A549 (cell line): ENCODE results near the gene PSMD7. TPM values are rescaled to one million over a fixed set of nuclear protein-coding genes. Genes with fewer than 3 reads are reported as not detected.

Experiments used
- ATAC-seq, 2 experiments: fragments of 200-7000 bp in 1 of 2; fragments of >200 bp in 1 of 2; cut with Nextera tagmentation in 1 of 2; cut with Tn5 transposase in 1 of 2; 3 replicates each; pipeline versions ENCODE4 v1.8.0 to v1.9.1; 2018 to 2020; ENCODE audit warnings: mild to moderate bottlenecking in 1 of 2, moderate library complexity in 1 of 2
- CTCF ChIA-PET: fragments of 300-600 bp; sonication (Branson Sonifier 250); formaldehyde crosslinking; extraction: SDS; loops from one replicate; lab custom pipeline; 2021; ENCODE audit warnings: antibody characterized with exemption, inconsistent platforms; lab: Yijun Ruan, JAX
- POLR2A ChIA-PET: fragments of 350-600 bp; formaldehyde crosslinking; extraction: SDS; loops from one replicate; lab custom pipeline; 2021; ENCODE audit warnings: antibody characterized with exemption, inconsistent platforms; lab: Yijun Ruan, JAX
- DNase-seq, 2 experiments: peaks; one replicate each; pipeline versions ENCODE4 v3.0.0 to v3.0.0-alpha.2; 2011 to 2016; ENCODE audit warnings: low read depth in 1 of 2, low spot score in 1 of 2
- FAIRE-seq: peaks from 2 replicates; lab custom pipeline; 2011; peaks lifted over from hg19 to GRCh38; lab: Jason Lieb, UNC
- H3K27ac ChIP-seq, 2 experiments: fragments of >200 bp; sonication (Bioruptor Twin); formaldehyde crosslinking; 3 replicates each; pipeline ENCODE4 v1.5.1; 2016 to 2017
- H3K4me1 ChIP-seq: fragments of >200 bp; sonication (Bioruptor Twin); formaldehyde crosslinking; 3 replicates; pipeline ENCODE4 v1.6.1; 2016
- H3K4me2 ChIP-seq: fragments of >200 bp; sonication (Bioruptor Twin); formaldehyde crosslinking; 3 replicates; pipeline ENCODE4 v1.6.1; 2016
- H3K4me3 ChIP-seq: fragments of >200 bp; sonication (Bioruptor Twin); formaldehyde crosslinking; 3 replicates; pipeline ENCODE4 v1.5.1; 2016
- H3K9me3 ChIP-seq: fragments of >200 bp; sonication (Bioruptor Twin); formaldehyde crosslinking; 3 replicates; pipeline ENCODE4 v1.6.1; 2016
- ATOH8 ChIP-seq: fragments of 250-450 bp; sonication (Bioruptor Pico); IDR thresholded peaks from 2 replicates; pipeline ENCODE4 v1.5.0; 2020; ENCODE audit warnings: low read depth, mild to moderate bottlenecking, moderate library complexity
- CTCF ChIP-seq: fragments of >200 bp; sonication (Bioruptor Twin); formaldehyde crosslinking; IDR thresholded peaks from 3 replicates; pipeline ENCODE4 v1.5.1; 2016
- ESRRA ChIP-seq: fragments of 150-350 bp; IDR thresholded peaks from 2 replicates; pipeline ENCODE4 v1.6.1; 2014; ENCODE audit warnings: mild to moderate bottlenecking, low read length, borderline replicate concordance
- FOSB ChIP-seq: fragments of 250-450 bp; sonication (Bioruptor Pico); IDR thresholded peaks from 2 replicates; pipeline ENCODE4 v1.5.0; 2020; ENCODE audit warnings: mild to moderate bottlenecking, moderate library complexity
- FOSL2 ChIP-seq, 2 experiments: fragments of 450-650 bp in 1 of 2; fragments of >200 bp in 1 of 2; sonication (Bioruptor Twin) in 1 of 2; formaldehyde crosslinking; IDR thresholded peaks; 2 replicates each; pipeline versions ENCODE4 v1.5.0 to v1.6.1; 2016 to 2020; ENCODE audit warnings: mild to moderate bottlenecking in 1 of 2, moderate library complexity in 1 of 2
- GATA3 ChIP-seq: IDR thresholded peaks from 2 replicates; pipeline ENCODE4 v1.6.1; 2012; ENCODE audit warnings: borderline replicate concordance
- HMGXB4 ChIP-seq: fragments of 250-450 bp; sonication (Bioruptor Pico); IDR thresholded peaks from 2 replicates; pipeline ENCODE4 v1.5.0; 2021; ENCODE audit warnings: mild to moderate bottlenecking, moderate library complexity, borderline replicate concordance
- JUN ChIP-seq, 2 experiments: fragments of >200 bp; sonication (Bioruptor Twin); formaldehyde crosslinking; IDR thresholded peaks; 2 replicates in 1 of 2; 3 replicates in 1 of 2; pipeline ENCODE4 v1.6.1; 2016 to 2017
- JUNB ChIP-seq: fragments of >200 bp; sonication (Bioruptor Twin); formaldehyde crosslinking; IDR thresholded peaks from 2 replicates; pipeline ENCODE4 v1.6.1; 2016
- MAFK ChIP-seq: fragments of 450-650 bp; IDR thresholded peaks from 2 replicates; pipeline ENCODE4 v1.6.1; 2014; ENCODE audit not compliant: partially characterized antibody
- MAZ ChIP-seq: fragments of 150-350 bp; IDR thresholded peaks from 2 replicates; pipeline ENCODE4 v1.6.1; 2014; ENCODE audit warnings: antibody characterized with exemption, low read depth, low read length, borderline replicate concordance
- MYC ChIP-seq: IDR thresholded peaks from 2 replicates; pipeline ENCODE4 v1.6.1; 2012; ENCODE audit warnings: mild to moderate bottlenecking, inconsistent platforms, low read length, improper control_type of control experiment, borderline replicate concordance
- NR3C1 ChIP-seq: fragments of >200 bp; sonication (Bioruptor Twin); formaldehyde crosslinking; IDR thresholded peaks from 3 replicates; pipeline ENCODE4 v1.6.1; 2017
- PBX3 ChIP-seq: IDR thresholded peaks from 2 replicates; pipeline ENCODE4 v1.6.1; 2012
- POLR2AphosphoS2 ChIP-seq: conservative IDR thresholded peaks from 2 replicates; pipeline ENCODE4 v1.6.1; 2012; ENCODE audit warnings: low read length, improper control_type of control experiment, inconsistent platforms
- RAD21 ChIP-seq, 2 experiments: fragments of >200 bp in 1 of 2; sonication (Bioruptor Twin) in 1 of 2; formaldehyde crosslinking in 1 of 2; IDR thresholded peaks in 1 of 2; conservative IDR thresholded peaks in 1 of 2; 2 replicates in 1 of 2; 3 replicates in 1 of 2; pipeline ENCODE4 v1.6.1; 2012 to 2018; ENCODE audit warnings: inconsistent platforms in 1 of 2
- RNF2 ChIP-seq: fragments of 200-600 bp; sonication (generic); IDR thresholded peaks from 2 replicates; pipeline ENCODE4 v1.6.1; 2016; ENCODE audit warnings: low read depth, mild to moderate bottlenecking, antibody characterized with exemption, moderate library complexity, borderline replicate concordance
- SREBF2 ChIP-seq: fragments of 450-650 bp; IDR thresholded peaks from 2 replicates; pipeline ENCODE4 v1.6.1; 2014; ENCODE audit warnings: mild to moderate bottlenecking, moderate library complexity
- TFCP2L1 ChIP-seq: fragments of 250-450 bp; sonication (Bioruptor Pico); IDR thresholded peaks from 2 replicates; pipeline ENCODE4 v1.5.0; 2021; ENCODE audit warnings: mild to moderate bottlenecking
- USF2 ChIP-seq: fragments of 450-650 bp; IDR thresholded peaks from 2 replicates; pipeline ENCODE4 v1.6.1; 2014; ENCODE audit warnings: antibody characterized with exemption
- ZFP36 ChIP-seq: fragments of 450-650 bp; IDR thresholded peaks from 2 replicates; pipeline ENCODE4 v1.6.1; 2014; ENCODE audit warnings: borderline replicate concordance; ENCODE audit not compliant: partially characterized antibody
- ZSCAN20 ChIP-seq: fragments of 250-450 bp; sonication (Bioruptor Pico); IDR thresholded peaks from 2 replicates; pipeline ENCODE4 v1.8.0; 2022; ENCODE audit warnings: mild to moderate bottlenecking, moderate library complexity
- WGBS: methylation state at CpG from one replicate; pipeline ENCODE4 v1.1.6; 2017; ENCODE audit errors: missing lambda C conversion rate; 5-methylcytosine and 5-hydroxymethylcytosine counted together
- polyA plus RNA-seq, 4 experiments: library from polyadenylated mRNA; depleted of rRNA in 3 of 4; stranded (reverse); fragments of >200 nt; fragmentation: RNase III in 1 of 4; extraction: RNeasy Plus Mini Kit Qiagen cat#74134 plus additional on column Dnase treatment in 1 of 4; gene quantifications; 2 replicates in 3 of 4; 3 replicates in 1 of 4; pipeline ENCODE4 v1.2.3, GENCODE V29; 2011 to 2017

Gene PSMD7
- polyA plus RNA-seq, 2 of the 4 experiments (the other 2 are of a cell fraction), result 211 to 219 TPM

GRCh38 chr16:74304164-74304834, 7.7 kb downstream of the PSMD7 start:
- peak; percentile 60 to 62; a peak in 3 of 6 replicates for ATAC-seq
- 89% methylated on average over 10 of the region's 10 CpGs for WGBS
- H3K4me1 ChIP-seq, result peaks cover 7% of the 10 kb centered on the region; the same call in 2 of the 3 replicates
- peak; percentile 23 to 29 for DNase-seq
- TF ChIP-seq ESRRA (no peak), PBX3 (no peak), POLR2AphosphoS2 (no peak), MAZ (no peak), RAD21 (conservative IDR thresholded peaks at IDR 0.05 in 1 of 2, IDR thresholded peaks at IDR 0.05 in 1 of 2) (no peak), ZFP36 (no peak), NR3C1 (no peak), SREBF2 (no peak), JUNB (no peak), GATA3 (no peak), JUN (IDR thresholded peaks at IDR 0.05) (peak; percentile 16 to 18; a peak in 1 of 5 replicates), USF2 (no peak), MAFK (no peak), CTCF (peak; percentile 42), ATOH8 (CRISPR knock-in tag) (no peak)
- H3K9me3 ChIP-seq, result no peaks in the 10 kb centered on the region
- no peak for FAIRE-seq
- H3K4me3 ChIP-seq, result no peak overlapping the region
- POLR2A ChIA-PET, result no interaction called here
- CTCF ChIA-PET, result interaction anchor here (0.5 to 9.1 kb wide), 10 partner anchors 5 to 558 kb away, joined by 3 to 55 read pairs (median 4); partner anchors contain the start of gene PSMD7
- no peak overlapping the region for H3K27ac ChIP-seq
- H3K4me2 ChIP-seq, result no peak overlapping the region

GRCh38 chr16:74304835-74305176, 8.2 kb downstream of the PSMD7 start:
- Histone ChIP-seq H3K4me3 (no peak overlapping the region), H3K4me1 (peaks cover 2% of the 10 kb centered on the region; the same call in 2 of the 3 replicates), H3K4me2 (no peak overlapping the region), H3K27ac (no peak overlapping the region), H3K9me3 (no peaks in the 10 kb centered on the region)
- CTCF ChIA-PET, result interaction anchor here (0.9 to 9.1 kb wide), 9 partner anchors 6 to 558 kb away, joined by 3 to 55 read pairs (median 4); partner anchors contain the start of gene PSMD7
- DNase-seq (no peak), ATAC-seq (no peak), FAIRE-seq (no peak)
- WGBS, result 94% methylated on average over 2 of the region's 2 CpGs
- POLR2A ChIA-PET, result interaction anchor here (2.2 kb wide), 1 partner anchor 8 kb away, joined by 9 read pairs; the partner anchor contains the start of gene PSMD7
- TF ChIP-seq RAD21 (conservative IDR thresholded peaks at IDR 0.05 in 1 of 2, IDR thresholded peaks at IDR 0.05 in 1 of 2) (no peak), FOSB (CRISPR knock-in tag) (peak; percentile 84)

- FAIRE-seq (no peak), ATAC-seq (no peak), DNase-seq (no peak)
- POLR2A ChIA-PET, result interaction anchor here (2.2 kb wide), 1 partner anchor 8 kb away, joined by 9 read pairs; the partner anchor contains the start of gene PSMD7
- no peaks in the 10 kb centered on the region for H3K4me1 ChIP-seq
- H3K4me3 ChIP-seq, result no peak overlapping the region
- CTCF ChIA-PET, result interaction anchor here (0.9 to 9.1 kb wide), 7 partner anchors 6 to 557 kb away, joined by 3 to 55 read pairs (median 6); partner anchors contain the start of gene PSMD7
- WGBS, result 91% methylated on average over 11 of the region's 11 CpGs
- no peak overlapping the region for H3K27ac ChIP-seq
- H3K4me2 ChIP-seq, result no peak overlapping the region
- no peaks in the 10 kb centered on the region for H3K9me3 ChIP-seq
- TF ChIP-seq MYC, result no peak
- TF ChIP-seq FOSL2 (IDR thresholded peaks at IDR 0.05), result no peak
- TF ChIP-seq FOSL2 (CRISPR knock-in tag; IDR thresholded peaks at IDR 0.05), result no peak
- no peak for TF ChIP-seq ZSCAN20 (CRISPR knock-in tag)
- TF ChIP-seq HMGXB4 (CRISPR knock-in tag), result no peak
- TF ChIP-seq RNF2, result no peak
- no peak for TF ChIP-seq TFCP2L1
Observed at GRCh38 chr16:74305281-74305680, 8.7 kb downstream of the PSMD7 start.
